ENCODE measurements around the gene KCTD2. TPM values are rescaled to one million over a fixed set of nuclear protein-coding genes. Genes with fewer than 3 reads are reported as not detected.

Gene KCTD2
- total and polyA plus RNA-seq, 9 of the 15 experiments (the other 6 are each of a cell fraction or from before 2014, with no cell fraction given): 1.7 to 32.9 (median 15.8) TPM

DNA sequence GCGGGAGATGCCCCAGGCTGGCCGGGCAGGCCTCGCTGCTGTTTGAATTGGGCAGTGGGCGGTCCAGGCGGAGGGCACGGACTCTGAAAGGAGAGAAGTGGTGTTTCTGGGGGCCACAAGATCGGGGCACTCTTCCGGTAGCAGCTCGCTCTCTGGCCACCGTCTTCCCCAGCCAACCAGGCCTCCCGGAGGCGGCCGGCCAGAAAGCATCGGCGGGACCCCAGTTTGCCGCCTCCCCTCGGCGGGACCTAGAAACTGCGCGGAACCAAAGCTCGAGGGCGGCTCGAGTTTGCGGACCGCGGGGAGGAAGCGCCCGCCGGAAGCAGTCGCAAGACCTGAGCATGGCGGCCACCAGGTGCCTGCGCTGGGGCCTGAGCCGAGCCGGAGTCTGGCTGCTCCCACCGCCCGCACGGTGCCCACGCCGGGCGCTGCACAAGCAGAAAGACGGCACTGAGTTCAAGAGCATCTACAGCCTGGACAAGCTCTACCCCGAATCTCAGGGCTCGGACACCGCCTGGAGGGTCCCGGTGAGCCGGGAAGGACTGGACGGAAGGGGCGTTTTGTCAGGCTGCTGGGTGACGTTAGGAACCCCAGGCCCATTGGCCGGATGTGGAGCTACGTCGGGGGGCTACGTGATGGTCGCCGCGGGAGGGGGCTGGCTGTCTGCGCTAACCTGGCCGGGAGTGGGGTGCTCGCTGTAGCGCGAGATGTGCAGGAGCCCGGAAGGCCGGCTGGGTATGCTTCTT lies 34.5 kb upstream of the KCTD2 start, which contains the start of gene MRPL58 (continued):
- TF ChIP-seq, protein P1, sequence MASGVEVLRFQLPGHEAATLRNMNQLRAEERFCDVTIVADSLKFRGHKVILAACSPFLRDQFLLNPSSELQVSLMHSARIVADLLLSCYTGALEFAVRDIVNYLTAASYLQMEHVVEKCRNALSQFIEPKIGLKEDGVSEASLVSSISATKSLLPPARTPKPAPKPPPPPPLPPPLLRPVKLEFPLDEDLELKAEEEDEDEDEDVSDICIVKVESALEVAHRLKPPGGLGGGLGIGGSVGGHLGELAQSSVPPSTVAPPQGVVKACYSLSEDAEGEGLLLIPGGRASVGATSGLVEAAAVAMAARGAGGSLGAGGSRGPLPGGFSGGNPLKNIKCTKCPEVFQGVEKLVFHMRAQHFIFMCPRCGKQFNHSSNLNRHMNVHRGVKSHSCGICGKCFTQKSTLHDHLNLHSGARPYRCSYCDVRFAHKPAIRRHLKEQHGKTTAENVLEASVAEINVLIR (CRISPR knock-in tag; IDR thresholded peaks at IDR 0.05): 0 out of 2 replicates have a peak, but pooled peaks have one; percentile 36
- TF ChIP-seq, protein P2, sequence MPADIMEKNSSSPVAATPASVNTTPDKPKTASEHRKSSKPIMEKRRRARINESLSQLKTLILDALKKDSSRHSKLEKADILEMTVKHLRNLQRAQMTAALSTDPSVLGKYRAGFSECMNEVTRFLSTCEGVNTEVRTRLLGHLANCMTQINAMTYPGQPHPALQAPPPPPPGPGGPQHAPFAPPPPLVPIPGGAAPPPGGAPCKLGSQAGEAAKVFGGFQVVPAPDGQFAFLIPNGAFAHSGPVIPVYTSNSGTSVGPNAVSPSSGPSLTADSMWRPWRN (IDR thresholded peaks at IDR 0.05; ENCODE audit: low read depth): no peak
- TF ChIP-seq KHSRP (IDR thresholded peaks at IDR 0.05): no peak
- TF ChIP-seq ZBTB7A (IDR thresholded peaks at IDR 0.05; ENCODE audit: borderline replicate concordance, control insufficient read depth, low read depth, low read length): peak; percentile 69; the same call in 1 of the 2 replicates
- TF ChIP-seq, protein P3, sequence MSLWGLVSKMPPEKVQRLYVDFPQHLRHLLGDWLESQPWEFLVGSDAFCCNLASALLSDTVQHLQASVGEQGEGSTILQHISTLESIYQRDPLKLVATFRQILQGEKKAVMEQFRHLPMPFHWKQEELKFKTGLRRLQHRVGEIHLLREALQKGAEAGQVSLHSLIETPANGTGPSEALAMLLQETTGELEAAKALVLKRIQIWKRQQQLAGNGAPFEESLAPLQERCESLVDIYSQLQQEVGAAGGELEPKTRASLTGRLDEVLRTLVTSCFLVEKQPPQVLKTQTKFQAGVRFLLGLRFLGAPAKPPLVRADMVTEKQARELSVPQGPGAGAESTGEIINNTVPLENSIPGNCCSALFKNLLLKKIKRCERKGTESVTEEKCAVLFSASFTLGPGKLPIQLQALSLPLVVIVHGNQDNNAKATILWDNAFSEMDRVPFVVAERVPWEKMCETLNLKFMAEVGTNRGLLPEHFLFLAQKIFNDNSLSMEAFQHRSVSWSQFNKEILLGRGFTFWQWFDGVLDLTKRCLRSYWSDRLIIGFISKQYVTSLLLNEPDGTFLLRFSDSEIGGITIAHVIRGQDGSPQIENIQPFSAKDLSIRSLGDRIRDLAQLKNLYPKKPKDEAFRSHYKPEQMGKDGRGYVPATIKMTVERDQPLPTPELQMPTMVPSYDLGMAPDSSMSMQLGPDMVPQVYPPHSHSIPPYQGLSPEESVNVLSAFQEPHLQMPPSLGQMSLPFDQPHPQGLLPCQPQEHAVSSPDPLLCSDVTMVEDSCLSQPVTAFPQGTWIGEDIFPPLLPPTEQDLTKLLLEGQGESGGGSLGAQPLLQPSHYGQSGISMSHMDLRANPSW (CRISPR knock-in tag; IDR thresholded peaks at IDR 0.05): no peak; the same call in 1 of the 2 replicates
- TF ChIP-seq NFRKB (IDR thresholded peaks at IDR 0.05; ENCODE audit: low read depth): no peak; the same call in none of the 2 replicates
- TF ChIP-seq, protein P4, sequence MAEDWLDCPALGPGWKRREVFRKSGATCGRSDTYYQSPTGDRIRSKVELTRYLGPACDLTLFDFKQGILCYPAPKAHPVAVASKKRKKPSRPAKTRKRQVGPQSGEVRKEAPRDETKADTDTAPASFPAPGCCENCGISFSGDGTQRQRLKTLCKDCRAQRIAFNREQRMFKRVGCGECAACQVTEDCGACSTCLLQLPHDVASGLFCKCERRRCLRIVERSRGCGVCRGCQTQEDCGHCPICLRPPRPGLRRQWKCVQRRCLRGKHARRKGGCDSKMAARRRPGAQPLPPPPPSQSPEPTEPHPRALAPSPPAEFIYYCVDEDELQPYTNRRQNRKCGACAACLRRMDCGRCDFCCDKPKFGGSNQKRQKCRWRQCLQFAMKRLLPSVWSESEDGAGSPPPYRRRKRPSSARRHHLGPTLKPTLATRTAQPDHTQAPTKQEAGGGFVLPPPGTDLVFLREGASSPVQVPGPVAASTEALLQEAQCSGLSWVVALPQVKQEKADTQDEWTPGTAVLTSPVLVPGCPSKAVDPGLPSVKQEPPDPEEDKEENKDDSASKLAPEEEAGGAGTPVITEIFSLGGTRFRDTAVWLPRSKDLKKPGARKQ (CRISPR knock-in tag; IDR thresholded peaks at IDR 0.05): no peak
- TF ChIP-seq BRD9 (IDR thresholded peaks at IDR 0.05; ENCODE audit: low read depth, partially characterized antibody): no peak
- peak in 1 of 2 experiments; percentile 85; a peak in 2 of 4 replicates for TF ChIP-seq HDAC1 (IDR thresholded peaks at IDR 0.05)
- TF ChIP-seq BRF1 (IDR thresholded peaks at IDR 0.05; ENCODE audit: borderline replicate concordance, extremely low read depth, insufficient read length): no peak
- peak; percentile 87 for TF ChIP-seq FOXP1 (CRISPR knock-in tag; IDR thresholded peaks at IDR 0.05)
- TF ChIP-seq, protein P5, sequence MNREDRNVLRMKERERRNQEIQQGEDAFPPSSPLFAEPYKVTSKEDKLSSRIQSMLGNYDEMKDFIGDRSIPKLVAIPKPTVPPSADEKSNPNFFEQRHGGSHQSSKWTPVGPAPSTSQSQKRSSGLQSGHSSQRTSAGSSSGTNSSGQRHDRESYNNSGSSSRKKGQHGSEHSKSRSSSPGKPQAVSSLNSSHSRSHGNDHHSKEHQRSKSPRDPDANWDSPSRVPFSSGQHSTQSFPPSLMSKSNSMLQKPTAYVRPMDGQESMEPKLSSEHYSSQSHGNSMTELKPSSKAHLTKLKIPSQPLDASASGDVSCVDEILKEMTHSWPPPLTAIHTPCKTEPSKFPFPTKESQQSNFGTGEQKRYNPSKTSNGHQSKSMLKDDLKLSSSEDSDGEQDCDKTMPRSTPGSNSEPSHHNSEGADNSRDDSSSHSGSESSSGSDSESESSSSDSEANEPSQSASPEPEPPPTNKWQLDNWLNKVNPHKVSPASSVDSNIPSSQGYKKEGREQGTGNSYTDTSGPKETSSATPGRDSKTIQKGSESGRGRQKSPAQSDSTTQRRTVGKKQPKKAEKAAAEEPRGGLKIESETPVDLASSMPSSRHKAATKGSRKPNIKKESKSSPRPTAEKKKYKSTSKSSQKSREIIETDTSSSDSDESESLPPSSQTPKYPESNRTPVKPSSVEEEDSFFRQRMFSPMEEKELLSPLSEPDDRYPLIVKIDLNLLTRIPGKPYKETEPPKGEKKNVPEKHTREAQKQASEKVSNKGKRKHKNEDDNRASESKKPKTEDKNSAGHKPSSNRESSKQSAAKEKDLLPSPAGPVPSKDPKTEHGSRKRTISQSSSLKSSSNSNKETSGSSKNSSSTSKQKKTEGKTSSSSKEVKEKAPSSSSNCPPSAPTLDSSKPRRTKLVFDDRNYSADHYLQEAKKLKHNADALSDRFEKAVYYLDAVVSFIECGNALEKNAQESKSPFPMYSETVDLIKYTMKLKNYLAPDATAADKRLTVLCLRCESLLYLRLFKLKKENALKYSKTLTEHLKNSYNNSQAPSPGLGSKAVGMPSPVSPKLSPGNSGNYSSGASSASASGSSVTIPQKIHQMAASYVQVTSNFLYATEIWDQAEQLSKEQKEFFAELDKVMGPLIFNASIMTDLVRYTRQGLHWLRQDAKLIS (CRISPR knock-in tag; IDR thresholded peaks at IDR 0.05): no peak; the same call in 1 of the 2 replicates
- peak; percentile 99 for TF ChIP-seq TAF1 (IDR thresholded peaks at IDR 0.05; ENCODE audit: control insufficient read depth, extremely low read depth, insufficient read depth, low read length, severe bottlenecking)
- TF ChIP-seq SPI1 (IDR thresholded peaks at IDR 0.05; ENCODE audit: borderline replicate concordance, low read depth, low read length): peak; percentile 30; the same call in 1 of the 2 replicates
- no peak for TF ChIP-seq HDAC6 (IDR thresholded peaks at IDR 0.05; ENCODE audit: low read depth, low read length)
- peak; percentile 33; the same call in 1 of the 2 replicates for TF ChIP-seq CREB1 (IDR thresholded peaks at IDR 0.05)
- 0 out of 2 replicates have a peak, but pooled peaks have one; percentile 45 for TF ChIP-seq CREB1 (CRISPR knock-in tag; IDR thresholded peaks at IDR 0.05)
